Mesenteric fat pad (tissue), 1 donor: ENCODE measurements around the gene CAPZA1. TPM values are rescaled to one million over a fixed set of nuclear protein-coding genes. Genes with fewer than 3 reads are reported as not detected.

Source experiments
- DNase-seq: peaks from one replicate; pipeline ENCODE4 v3.0.0-alpha.2; 2020; ENCODE audit warnings: low spot score
- total RNA-seq: library from RNA; stranded (reverse); fragmentation: NEBNext Ultra II Directional; extraction: Animal tissue kit (Norgen Biotek cat#: 25700); gene quantifications from one replicate; pipeline ENCODE4 v1.2.1, GENCODE V29; 2021
- donor health status: DM: yes; HTN: yes; CAD: no.

Gene CAPZA1
- total RNA-seq, 1 donor from 2014 or later: 142 TPM

- no peak for DNase-seq
These were observed 80.0 kb downstream of the CAPZA1 start for GRCh38 chr1:112699425-112700144.

- peak; percentile 98 for DNase-seq
These were observed 80.9 kb downstream of the CAPZA1 start for GRCh38 chr1:112700290-112701226.

GRCh38 chr1:112701227-112702066 is 81.8 kb downstream of the CAPZA1 start:
- peak; percentile 64 for DNase-seq

GRCh38 chr1:112702067-112702395 is 82.4 kb downstream of the CAPZA1 start:
- DNase-seq: no peak

- DNase-seq: peak; percentile 59
These were observed 83.0 kb downstream of the CAPZA1 start for GRCh38 chr1:112702420-112703261.

GRCh38 chr1:112703706-112704105 is 84.1 kb downstream of the CAPZA1 start:
- DNase-seq: peak; percentile 67

- no peak for DNase-seq
These were observed 84.8 kb downstream of the CAPZA1 start for GRCh38 chr1:112704391-112704933.

- DNase-seq: peak; percentile 93
These were observed 85.4 kb downstream of the CAPZA1 start for GRCh38 chr1:112704934-112705627.

- DNase-seq: peak; percentile 92
These were observed 87.0 kb downstream of the CAPZA1 start, which contains the start of gene RHOC for GRCh38 chr1:112706505-112707220. Gene RHOC (minus strand): TSS chr1:112707127. CDS start chr1:112703799, 3,328 bp downstream.

- peak; percentile 94 for DNase-seq
These were observed 87.8 kb downstream of the CAPZA1 start for GRCh38 chr1:112707221-112708001.

- DNase-seq: no peak
These were observed 88.4 kb downstream of the CAPZA1 start for GRCh38 chr1:112708002-112708448.

- no peak for DNase-seq
These were observed 88.9 kb downstream of the CAPZA1 start for GRCh38 chr1:112708489-112708888.

- DNase-seq: peak; percentile 82
These were observed 90.5 kb downstream of the CAPZA1 start for GRCh38 chr1:112710159-112710558.

- DNase-seq: no peak
These were observed 91.0 kb downstream of the CAPZA1 start for GRCh38 chr1:112710586-112710985.

GRCh38 chr1:112711041-112711440 is 91.4 kb downstream of the CAPZA1 start:
- DNase-seq: no peak

- no peak for DNase-seq
These were observed 92.0 kb downstream of the CAPZA1 start for GRCh38 chr1:112711670-112712069.

- no peak for DNase-seq
These were observed 92.6 kb downstream of the CAPZA1 start for GRCh38 chr1:112712191-112712590.

GRCh38 chr1:112712701-112713128 is 93.1 kb downstream of the CAPZA1 start:
- no peak for DNase-seq
